GM19351 (cell line): ENCODE results near the gene RECK.
"Not testable (repeated sequence)": the region's sequence is repeated elsewhere in the genome, so short reads cannot be mapped to it uniquely, and the experiment has no call there.

Experiments used
- ATAC-seq: cut with Tn5 transposase; IDR thresholded peaks from one replicate; pipeline ENCODE4 v1.9.1; 2021; ENCODE audit warnings: mild to moderate bottlenecking, moderate library complexity; ENCODE audit not compliant: unreplicated experiment

RECK gene

DNA sequence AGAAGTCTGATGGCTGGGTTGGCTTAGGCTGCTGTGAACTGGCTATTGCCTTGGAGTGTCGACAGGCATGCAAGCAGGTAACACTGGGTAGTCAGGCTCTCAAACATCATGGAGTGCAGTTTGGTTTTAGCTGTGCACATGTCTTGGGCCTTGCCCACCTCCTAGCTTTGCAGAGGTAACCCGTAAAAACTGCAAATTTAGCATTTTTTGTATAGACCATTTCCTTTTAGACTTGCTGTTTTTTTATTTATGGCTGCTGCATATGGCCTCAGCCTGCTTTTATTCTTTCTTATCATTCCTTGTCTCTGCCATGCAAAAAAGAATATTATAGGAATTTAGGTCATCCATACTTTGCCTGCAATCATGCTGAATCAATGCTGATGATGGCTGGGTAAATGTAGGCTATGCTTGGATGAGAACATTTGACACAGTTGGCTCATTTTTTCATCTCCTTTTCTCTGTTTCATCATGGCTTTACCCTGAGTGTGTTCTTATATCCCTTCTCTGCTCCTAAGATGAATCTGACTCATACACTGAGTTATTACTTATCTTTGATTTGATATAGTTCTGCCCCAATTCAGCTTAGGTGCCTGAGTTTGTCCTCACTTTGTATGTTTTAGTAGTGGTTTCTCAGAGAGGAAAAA lies 27.2 kb downstream of the RECK start:
- ATAC-seq, result no peak

DNA sequence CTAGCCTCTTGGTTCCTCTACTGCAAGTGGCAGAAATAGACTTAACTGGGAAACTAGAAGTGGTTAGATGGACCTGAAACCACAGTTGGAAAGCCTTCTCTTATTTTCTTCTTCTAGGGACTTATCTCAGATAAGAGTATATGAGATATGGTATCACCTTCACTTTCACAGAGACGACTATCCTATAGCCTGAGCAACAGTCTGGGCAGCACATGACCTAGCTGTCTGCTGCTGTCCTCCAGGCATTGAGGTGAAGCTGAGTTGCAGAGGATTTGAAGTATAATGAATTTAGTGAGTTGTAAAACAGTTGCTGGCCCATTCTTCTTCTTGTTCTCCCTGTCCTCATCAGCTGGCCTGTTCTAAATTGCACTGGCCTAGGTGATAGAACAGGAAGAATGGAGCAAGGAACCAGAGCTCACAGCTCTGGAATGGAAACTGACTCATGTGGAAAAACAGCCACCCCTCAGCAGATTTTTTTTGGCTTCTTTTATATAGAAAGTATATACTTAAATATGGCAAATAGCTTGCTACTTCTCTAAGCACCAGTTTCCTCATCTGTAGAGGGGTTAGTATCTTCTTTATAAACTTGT lies 27.8 kb downstream of the RECK start:
- no peak for ATAC-seq

DNA sequence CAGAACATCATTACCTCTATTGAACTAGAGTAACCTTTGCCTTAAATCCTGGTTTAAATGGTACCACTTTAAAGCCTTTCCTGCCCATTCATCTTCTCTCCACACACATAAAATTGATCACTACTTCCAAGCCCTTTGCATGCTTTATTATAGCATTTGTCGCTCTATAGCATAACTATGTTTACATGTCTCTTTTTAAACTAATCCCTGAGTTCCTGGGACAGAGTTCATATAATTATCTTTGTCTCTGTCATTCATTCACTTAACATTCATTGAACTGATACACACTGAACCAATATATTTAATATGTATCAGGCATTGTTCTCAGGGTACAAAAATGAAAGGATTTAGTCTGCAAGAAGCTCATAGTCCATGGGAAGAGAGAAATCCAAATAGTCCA lies 37.3 kb downstream of the RECK start:
- ATAC-seq, result no peak

DNA sequence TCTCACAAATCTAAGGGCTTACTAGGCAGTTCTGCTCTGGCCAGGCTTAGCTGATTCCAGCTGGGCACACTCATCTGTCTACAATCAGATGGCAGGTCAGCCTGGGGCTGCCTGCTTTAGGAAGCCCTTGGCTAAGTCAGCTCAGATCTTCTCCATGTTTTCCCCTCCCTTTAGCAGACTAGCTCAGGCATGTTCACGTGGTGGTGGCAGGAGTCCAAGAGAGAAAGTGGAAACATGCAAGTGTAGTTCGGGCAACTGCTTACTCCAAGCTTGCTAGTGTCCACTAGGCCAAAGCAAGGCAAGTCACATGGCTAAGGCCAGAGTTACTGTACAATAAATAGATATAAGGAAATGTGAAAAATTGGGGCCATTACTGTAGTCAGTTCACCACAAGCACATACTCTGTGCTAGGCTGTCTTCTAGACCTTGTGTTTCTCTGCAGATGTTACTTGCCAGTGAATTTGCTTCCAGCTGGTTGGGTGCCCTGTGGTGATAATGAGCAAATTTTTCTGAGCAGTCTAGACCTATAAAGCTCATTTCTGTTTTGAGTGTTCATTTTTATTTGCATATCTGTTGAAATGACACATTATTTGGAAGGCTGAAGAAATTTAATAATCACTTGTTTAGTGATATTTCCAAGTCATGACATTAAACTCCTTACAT lies 38.3 kb downstream of the RECK start:
- ATAC-seq, result no peak

DNA sequence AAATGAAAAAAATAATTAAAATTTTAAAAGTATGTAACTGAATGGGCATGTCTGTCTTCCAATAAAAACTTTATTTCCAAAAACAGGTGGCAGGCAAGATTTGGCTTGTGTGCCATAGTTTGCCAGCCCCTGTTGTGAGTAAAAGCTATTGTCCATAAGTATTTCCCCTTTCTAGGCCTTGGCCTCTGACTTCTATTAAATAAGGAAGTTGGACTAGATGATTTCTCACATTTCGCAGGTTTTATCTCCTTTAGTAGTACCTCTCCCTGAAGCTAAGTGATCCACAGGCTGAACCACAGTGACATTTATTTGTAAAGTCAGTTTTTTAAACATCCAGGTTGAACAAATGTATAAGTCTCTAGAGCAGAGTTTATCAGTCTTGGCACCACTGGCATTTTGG lies 41.3 kb downstream of the RECK start:
- ATAC-seq, result no peak

DNA sequence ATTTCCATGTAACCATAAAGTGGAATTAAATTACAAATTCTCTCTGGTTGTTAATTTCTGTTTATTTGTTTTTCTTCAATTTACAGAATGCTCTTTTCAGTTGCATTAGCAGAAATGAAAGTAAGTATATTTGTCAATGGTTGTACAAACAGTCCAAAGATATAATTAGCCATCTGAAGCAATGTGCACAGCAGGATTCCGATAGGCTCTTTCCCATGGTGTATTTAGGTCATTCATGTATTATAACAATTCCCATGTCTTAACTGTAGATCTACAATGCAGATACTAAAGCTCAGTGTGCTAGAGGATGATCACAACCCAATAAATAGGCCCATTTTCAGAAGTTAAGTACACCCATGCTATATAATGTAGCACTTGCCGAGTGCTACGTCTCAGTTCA lies 43.8 kb downstream of the RECK start:
- no peak for ATAC-seq

DNA sequence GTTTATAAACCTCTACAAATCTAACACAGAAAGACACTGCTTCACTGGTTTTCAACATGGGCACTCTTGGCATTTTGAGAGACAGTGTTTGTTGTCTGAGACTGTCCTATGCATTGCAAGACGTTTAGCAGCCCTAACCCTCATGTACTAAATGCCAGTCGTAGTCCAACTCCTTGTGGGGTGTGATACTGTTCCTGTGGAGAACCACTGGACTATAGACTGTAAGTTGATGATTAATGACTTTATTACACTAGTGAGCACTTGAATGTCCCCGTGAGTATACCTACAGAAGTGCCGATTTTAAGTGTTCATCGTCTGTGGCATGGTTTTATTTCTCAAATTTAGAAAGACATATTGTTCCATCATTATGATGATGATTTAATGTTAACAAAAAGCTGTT lies 46.2 kb downstream of the RECK start:
- ATAC-seq, result no peak

DNA sequence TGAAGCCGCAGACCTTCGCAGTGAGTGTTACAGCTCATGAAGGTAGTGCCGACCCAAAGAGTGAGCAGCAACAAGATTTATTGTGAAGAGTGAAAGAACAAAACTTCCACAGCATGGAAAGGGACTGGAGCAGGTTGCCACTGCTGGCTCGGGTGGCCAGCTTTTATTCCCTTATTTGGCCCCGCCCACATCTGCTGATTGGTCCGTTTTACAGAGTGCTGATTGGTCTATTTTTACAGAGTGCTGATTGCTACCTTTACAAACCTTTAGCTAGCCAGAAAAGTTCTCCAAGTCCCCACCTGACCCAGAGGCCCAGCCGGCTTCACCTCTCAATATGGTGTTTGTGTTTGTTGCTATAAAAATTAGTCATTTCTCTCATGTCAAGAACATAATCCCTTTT lies 49.7 kb downstream of the RECK start:
- ATAC-seq, result no peak

DNA sequence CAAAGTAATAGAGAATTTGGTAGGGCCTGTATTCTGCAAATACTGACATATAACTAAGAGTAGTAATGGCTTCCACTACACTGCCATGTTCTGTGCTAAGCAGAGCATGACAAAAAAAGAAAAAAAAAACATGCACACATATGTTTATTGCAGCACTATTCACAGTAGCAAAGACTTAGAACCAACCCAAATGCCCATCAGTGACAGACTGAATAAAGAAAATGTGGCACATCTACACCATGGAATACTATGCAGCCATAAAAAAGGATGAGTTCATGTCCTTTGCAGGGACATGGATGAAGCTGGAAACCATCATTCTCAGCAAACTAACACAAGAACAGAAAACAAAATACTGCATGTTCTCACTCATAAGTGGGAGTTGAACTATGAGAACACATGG lies 50.3 kb downstream of the RECK start:
- not testable (repeated sequence) for ATAC-seq

DNA sequence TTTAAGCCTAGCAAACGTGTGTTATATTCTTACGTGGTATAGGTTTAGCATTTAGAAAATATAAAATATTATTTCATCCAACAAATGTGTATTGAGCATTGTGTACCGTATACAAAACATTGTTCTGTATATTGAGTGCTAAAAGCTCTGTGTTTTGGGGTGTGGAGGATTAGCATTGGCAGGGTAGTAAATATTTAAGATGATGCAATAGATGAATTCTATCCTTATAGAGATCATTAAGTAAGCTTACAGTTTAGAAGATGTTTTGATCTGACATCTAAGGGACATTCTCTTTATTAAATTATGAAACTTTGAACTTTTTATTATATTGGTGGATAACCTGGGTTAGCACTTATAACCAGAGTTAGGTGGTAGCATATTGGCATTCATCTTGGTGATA lies 51.3 kb downstream of the RECK start:
- ATAC-seq, result no peak

DNA sequence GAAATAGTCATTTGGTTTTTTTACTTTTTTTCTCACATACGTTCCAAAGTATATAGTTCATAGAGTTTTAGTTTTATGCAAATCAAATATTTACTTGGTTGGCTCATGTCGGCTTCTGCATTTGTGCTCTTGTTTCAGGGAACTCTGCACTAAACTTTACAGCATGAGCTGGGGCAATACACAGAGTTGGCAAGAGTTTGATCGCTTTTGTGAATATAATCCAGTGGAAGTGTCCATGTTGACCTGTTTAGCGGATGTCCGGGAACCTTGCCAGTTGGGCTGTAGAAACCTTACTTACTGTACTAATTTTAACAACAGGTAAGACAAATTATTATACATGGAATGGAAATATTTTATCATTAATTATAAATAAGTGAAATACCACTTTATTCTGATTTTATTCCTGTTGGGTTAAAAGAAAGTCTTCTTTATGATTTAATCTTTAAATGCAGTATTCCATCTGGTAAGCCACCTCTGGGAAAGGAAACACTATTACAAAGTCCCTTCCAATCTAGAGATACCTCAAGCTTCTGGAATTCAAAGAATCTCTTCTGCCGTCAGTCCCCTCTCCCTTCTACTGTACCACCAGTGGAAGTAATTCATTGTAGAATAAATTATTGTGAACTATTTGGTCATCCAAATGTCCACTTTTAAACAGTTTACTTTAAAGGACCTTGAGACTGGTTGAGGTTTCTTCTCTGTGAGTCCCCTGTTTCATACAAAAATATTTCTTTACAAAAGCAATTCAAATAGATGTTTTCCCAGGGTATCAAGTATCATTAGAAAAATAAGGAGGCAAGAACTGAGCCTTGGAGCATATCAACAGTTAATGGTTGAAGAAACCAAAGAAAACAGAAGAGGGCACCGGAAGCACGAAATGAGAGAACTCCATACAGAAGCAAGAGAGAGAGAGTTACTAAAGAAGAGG lies 54.6 kb downstream of the RECK start:
- no peak for ATAC-seq

DNA sequence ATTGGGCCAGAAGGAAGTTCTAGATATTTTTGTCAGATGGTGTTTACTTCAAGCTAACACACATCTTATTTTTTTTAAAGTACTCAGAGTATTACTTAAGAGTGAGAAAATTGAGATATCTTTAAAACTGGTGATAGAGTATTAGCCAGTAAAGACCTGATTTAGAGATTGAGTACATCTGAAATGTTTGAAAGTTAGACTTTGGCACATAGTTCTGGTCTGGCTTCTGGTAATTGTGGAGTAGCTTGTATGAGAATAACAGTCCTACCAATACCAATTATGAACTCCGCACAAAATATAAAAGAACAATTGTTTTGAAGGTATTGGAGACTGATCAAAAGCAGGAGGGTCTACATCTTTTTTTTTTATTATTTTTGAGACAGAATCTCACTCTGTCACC lies 55.3 kb downstream of the RECK start:
- ATAC-seq, result no peak

DNA sequence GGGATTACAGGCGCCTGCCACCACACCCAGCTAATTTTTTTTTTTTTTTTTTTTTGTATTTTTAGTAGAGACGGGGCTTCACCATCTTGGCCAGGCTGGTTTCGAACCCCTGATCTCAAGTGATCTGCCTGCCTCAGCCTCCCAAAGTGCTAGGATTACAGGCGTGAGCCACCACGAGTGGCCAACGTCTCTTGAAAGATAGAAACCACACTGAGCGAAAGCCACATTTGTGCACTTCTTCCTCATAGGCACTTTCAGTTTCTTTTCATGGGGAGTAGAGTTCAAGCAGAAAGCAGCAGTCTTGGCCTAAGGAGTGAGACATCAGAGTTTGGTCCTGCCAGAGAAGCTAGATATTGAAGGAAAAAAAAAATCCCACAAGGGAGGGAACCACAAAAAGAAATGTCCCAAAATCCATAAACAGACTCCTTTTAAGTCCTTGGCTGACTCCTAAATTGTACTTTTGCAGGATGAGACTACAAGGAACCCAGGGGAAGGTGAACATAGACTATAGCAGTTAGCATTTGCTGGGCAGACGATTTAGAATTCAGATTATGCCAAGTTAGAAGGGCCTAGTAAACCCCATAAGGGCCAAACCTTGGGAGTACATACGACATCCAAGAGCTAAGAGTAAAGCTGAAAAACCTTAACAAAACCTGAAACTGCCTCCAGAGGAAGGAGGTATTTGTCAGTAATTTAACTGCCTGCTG lies 55.9 kb downstream of the RECK start:
- ATAC-seq, result peak; percentile 95

DNA sequence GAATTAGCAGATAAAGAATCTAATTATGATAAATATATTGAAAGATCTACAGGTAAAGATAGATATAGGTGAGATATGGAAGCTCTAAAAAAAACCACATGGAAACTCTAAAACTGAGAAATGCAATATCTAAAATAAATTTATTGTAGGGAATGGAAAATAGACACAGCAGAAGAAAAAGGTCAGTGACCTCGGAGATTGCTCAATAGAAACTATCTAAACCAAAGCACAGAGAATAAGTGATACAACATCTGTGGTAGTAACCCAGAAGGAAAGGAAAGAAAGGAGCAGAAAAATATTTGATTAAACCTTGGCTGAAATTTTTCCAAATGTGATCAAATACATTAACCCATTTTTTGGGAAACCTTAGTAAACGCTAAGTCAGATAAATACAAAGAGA lies 56.7 kb downstream of the RECK start:
- no peak for ATAC-seq

DNA sequence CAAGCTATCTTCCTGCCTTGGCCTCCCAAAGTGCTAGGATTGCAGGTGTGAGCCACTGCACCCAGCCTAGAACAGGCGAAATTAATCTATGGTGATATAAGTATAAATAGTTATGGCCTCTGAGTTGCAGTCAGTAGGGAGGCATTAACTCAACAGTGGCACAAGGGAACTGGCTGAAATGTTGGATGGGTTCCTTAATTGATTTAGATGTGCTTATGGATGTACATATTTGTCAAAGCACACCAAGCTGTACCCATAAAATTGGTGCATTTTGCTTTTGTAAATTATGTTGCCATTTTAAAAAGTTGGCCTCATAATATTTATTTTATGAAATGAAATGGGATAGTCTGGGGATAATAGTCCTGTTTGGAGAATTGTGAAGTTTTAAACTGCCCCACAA lies 63.0 kb downstream of the RECK start:
- ATAC-seq, result no peak

DNA sequence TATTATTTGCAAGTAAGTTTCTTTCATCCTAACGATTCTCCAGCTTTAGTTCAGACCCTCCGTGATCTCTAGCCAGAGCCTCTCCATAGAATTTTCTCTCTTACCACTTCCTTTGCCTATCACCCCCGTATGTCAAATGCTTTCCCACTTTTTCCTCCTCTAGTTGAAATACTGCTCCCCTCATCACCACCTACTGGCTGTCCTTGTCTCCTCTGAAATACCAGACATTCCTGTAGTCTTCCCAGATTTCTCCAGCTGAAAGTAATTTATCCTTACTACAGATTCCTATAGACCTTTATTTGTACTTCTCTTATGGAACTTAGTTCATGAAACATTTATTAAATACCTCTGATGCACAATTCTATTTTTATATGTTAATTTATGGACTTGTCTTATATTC lies 63.8 kb downstream of the RECK start:
- ATAC-seq, result no peak

DNA sequence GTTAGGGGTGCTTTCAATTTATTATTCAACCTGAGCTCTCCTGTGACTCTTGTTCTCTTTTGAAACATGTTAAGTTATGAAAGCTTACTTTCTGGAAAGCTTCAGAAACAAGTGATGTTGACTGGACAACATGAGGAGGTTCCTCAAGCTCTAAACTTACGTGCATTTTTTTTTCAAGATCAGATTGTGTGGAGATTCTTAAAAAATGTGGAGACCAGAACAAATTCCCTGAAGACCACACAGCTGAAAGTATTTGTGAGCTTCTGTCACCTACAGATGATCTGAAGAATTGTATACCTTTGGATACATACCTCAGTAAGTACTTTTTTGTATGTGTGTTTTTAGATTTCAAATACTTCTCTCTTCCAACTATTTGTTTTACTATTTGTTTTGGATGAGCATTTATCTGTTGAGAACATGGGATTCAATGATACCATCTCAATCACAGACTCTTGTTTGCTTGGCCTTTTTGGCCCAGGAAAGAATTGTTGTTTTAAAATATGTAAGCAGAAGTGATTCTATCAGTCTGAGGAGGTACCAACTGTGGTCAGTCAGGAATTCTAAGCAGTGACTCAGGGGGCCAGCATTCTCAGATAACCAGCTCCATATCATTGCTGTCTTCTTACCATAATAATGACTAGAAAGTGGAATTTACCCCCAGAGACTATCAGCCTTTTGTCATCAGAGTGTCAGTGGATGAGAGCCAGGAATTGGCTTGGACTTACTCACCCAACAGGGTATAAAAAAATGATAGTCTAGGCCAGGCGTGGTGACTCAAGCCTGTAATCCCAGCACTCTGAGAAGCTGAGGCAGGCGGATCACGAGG lies 65.4 kb downstream of the RECK start:
- no peak for ATAC-seq

DNA sequence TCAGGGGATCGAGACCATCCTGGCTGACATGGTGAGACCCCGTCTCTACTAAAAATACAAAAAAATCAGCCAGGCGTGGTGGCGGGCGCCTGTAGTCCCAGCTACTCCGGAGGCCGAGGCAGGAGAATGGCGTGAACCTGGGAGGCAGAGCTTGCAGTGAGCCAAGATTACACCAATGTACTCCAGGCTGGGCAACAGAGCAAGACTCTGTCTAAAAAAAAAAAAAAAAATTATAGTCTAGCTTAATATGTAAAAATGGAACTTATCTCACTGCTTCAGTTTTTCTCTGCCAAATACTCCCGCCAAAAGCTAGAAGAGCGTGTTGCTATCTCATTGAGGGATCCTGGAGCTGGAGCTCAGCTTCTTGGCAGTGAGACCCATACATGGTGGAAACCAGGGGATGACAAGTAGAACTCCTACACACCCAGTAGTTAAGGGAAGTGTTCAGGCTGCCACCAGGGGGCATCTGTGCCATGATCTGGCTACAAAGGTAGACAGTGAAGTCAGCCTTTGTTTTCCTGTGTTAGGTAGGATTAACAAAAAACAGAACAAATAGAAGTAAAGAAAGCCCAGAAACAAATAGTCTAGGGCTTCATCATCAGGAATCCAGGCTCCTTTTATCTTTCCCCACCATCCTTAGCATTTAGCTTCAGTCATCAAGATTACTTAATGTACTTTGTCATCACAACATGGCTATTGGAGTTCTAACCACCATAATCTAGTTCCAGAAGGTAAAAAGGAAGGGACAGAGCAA lies 66.2 kb downstream of the RECK start:
- no peak for ATAC-seq

DNA sequence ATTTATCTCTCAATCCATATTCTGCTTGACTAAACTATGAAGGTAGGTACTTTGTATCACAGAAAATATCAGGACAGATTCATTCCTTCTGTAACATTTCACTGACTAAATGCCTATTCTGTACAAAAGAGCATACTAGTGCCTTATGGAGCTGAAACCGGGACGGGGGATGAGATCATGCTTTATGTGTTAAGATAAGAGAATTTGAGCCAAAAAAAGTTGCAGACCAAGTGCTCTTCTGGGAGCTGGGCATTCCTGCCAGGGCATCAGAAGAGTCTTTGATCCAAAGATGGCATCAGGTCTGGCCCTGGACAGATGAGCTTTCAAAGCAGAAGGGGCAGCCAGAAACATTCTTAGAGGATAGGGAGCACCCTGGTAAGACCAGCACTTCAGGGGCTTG lies 72.4 kb downstream of the RECK start:
- ATAC-seq, result no peak
